Fibroblast of mammary gland (primary cell): ENCODE results near the gene PDZD4.

Experiments
- DNase-seq: peaks from one replicate; pipeline ENCODE4 v3.0.0-alpha.2; 2010; ENCODE audit warnings: low read depth
- H3K4me3 ChIP-seq: 2 replicates; pipeline ENCODE4 v1.5.1; 2011; ENCODE audit warnings: low read depth, mild to moderate bottlenecking, low read length, moderate library complexity; ENCODE audit not compliant: control insufficient read depth
- TF ChIP-seq, protein P1 (sequence below): conservative IDR thresholded peaks from 2 replicates; pipeline ENCODE4 v1.5.1; 2011; ENCODE audit warnings: low read depth, low read length, inconsistent platforms; ENCODE audit not compliant: control insufficient read depth, insufficient read depth

Gene PDZD4

DNA sequence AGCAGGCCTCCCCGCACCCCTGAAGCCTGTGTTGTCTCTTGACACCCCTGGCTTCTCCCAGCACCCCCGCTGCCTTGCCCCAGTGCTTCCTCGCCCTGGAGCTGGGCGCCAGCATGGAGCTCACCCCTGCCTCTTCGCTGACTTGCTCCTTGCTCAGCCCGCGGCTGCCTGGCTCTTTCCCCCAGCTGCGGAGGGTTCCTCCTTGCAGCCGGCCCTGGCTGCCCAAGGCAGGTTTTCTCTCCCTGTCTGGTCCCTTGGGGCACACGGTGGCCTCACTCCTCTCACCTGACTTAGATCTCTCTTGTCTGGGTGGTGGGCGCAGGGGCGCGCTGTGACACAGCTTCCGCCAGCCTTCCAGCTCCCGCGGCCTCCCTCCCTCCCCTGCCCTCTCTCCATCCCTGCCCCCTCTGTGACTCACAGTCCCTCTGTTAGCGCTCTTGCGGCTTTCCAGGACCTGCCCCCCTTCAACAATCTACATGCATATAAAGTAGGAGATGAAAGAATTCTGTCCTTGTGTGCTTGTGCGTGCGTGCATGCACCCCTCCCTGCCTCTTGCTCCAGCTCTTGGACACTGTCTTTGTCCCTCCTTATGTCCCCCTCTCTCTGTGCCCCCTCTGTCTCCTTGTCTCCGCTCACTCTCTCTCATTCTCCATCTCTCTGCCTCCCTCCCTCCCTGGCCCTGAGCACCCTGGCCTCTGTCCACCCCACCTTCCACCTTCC is 64.1 kb downstream of the PDZD4 start:
- TF ChIP-seq, protein P1, sequence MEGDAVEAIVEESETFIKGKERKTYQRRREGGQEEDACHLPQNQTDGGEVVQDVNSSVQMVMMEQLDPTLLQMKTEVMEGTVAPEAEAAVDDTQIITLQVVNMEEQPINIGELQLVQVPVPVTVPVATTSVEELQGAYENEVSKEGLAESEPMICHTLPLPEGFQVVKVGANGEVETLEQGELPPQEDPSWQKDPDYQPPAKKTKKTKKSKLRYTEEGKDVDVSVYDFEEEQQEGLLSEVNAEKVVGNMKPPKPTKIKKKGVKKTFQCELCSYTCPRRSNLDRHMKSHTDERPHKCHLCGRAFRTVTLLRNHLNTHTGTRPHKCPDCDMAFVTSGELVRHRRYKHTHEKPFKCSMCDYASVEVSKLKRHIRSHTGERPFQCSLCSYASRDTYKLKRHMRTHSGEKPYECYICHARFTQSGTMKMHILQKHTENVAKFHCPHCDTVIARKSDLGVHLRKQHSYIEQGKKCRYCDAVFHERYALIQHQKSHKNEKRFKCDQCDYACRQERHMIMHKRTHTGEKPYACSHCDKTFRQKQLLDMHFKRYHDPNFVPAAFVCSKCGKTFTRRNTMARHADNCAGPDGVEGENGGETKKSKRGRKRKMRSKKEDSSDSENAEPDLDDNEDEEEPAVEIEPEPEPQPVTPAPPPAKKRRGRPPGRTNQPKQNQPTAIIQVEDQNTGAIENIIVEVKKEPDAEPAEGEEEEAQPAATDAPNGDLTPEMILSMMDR = no peak
- peak; percentile 66 for DNase-seq
- H3K4me3 ChIP-seq = peak overlapping the region; percentile 43

DNA sequence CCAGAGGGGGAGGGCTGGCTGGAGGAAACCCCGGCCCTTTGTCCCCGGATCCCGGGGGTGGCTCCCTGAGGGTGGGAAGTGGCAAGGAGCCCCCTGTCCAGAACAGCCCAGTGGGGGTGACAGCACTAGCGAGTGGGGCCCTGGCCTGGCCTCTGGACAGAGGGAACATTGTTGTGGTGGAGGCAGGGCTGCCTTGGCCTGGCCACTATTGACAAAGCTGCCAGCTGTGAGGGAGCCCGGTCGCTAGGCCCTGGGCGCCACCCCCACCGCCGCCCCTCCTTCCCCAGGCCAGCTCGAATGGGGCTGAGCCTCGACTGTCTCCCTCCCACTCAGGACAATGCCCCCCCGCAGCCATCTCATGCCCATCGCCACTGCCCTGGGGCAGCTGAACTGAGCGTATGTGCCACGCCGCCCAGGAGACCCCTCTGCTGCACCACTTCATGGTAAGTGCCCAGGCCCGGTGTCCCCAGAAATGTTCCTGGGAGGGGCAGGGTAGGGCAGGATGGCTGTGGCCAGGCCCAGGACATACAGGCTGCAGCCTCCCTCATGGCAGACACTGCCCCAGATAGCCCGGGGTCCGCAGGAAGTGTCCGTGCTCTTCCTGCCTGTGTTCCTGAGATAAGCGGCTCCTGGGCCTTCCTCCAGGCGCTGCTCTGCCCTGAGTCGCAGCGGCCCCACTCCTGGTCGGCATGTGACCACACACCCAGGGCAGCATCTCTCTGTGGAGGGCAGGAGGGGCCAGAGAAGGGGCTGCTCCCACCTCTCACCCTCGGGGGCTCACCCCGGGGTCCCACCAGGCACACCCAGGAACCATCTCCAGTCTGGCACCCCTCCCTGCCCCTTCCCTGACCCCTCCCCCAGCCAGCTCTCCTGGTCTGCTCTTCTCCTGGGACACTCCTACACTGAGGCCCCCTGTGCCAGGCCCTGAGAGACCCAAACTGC is 64.9 kb downstream of the PDZD4 start:
- H3K4me3 ChIP-seq = peak overlapping the region; percentile 43
- DNase-seq = no peak

DNA sequence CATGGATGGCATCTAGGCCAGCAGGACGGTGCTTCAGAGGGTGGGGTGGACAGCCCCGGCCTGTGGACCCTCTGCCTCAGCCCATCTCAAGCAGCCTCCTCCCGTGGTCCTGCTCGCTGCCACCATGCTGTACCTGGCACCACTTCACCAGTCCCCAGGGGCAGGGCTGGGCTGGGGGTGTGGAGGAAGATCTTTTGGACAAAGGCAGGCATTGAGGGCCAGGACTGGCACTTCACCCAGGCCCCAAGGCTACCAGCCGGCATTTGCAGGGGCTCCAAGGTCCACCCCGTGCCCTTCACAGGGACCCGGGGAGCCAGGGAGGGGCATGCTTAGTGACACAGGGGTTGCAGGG is 65.6 kb downstream of the PDZD4 start:
- H3K4me3 ChIP-seq = no peak overlapping the region
- TF ChIP-seq, protein P1 = no peak
- no peak for DNase-seq

More for the DNA sequence above, 64.9 kb downstream of the PDZD4 start:
- TF ChIP-seq, protein P1 = no peak

DNA sequence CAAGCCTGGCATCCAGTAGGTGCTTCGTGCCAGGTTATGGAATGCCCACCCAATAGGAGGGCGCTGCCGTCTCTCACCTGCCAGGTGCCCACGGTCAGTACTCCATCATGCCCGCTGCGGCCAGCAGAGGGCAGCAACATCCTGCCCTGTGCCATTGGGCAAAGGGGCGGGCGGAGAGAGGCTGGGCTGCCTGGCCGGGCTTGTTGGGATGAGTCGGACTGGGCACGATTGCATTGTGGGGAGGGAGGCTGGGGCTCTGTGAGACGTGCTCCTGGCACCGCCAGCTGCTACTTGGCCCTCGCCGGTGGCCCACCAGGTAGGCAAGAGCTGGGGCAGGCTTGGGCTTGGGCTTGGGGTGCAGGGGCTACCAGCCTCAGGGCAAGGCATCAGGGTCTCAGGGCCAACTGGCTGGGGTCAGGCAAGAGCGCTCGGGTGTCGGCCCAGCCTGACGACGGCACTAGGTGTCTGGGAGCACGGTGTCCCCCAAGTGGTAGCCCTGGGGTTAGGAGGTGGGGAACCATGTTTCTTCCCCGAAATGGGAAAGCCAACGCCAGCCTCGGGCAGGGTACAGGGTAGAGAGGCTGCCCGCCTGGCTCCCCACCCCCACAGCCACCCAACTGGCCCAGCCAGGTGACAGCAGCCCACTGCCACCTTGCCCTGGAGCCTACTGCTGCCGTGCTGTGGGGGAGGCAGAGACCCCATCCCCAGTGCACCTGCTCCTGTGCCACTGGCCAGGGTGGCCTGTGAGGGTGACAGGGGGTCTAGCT is 66.2 kb downstream of the PDZD4 start, which contains the start of gene PLXNB3:
TSS of gene PLXNB3 (plus strand) at position 261 of the 767 bp plus-strand sequence. CDS start 1,287 bp downstream, outside the sequence.
- H3K4me3 ChIP-seq = peak within 1 kb of the TSS; percentile 43
- peak; percentile 62 for DNase-seq
- TF ChIP-seq, protein P1 = peak; percentile 69

DNA sequence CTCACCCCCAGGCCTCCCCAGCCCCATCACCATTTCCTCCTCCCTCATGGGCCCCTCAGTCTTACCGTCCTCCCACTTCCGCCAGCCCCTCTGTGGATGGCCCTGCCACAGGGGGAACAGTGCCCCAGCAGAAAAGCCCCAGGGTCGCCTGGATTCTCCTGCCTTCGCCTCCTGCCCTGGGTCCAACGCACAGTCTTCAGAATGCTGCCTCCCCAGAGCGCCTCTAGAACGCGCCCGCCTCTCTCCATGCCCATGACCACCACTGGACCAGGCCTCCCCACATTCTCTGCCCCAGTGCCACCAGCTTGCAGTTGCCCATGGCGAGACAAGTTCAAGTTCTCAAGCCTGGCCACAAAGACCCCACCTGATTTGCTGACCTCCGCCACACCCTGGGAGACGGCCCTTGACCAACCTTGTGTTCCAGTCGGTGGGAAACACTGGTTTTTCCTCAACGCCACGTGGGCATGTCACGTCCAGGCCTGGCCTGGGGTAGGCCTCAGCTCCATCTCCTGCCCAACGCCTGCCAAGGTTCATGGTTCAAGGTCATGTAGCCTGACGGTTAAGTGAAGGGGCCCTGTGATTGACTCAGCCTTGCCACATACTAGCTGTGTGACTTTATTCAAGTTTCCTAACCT is 66.9 kb downstream of the PDZD4 start:
- no peak for DNase-seq
- TF ChIP-seq, protein P1 = no peak
- no peak overlapping the region for H3K4me3 ChIP-seq
